8988T (cell line): Measurements from ENCODE around the gene ACAD9.
"Not testable (repeated sequence)": the region's sequence is repeated elsewhere in the genome, so short reads cannot be mapped to it uniquely, and the experiment has no call there.

Source experiments
- DNase-seq: peaks from one replicate; pipeline ENCODE4 v3.0.0; 2011

Gene ACAD9

DNA sequence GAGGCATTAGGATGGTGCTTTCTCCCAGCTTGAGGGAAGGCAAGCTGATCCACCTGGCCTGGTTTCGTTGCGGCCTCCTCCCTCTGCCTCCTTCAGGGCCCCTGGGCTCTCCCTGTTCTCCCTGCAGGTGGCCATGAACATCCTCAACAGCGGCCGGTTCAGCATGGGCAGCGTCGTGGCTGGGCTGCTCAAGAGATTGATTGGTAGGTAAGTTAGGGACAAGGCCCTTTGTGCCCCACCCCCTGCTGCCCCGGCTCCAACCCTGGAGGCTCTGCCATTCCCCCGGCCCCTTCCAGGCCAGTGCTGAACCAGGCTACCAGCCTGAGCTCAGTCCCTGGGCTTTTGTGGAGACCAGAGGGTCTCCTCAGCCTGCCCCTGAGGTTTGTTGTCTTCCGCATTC is 23.0 kb downstream of the ACAD9 start:
- no peak for DNase-seq

- no peak for DNase-seq
These were observed 24.1 kb downstream of the ACAD9 start for GRCh38 chr3:128903501-128903900.

- no peak for DNase-seq
These were observed 26.8 kb downstream of the ACAD9 start for GRCh38 chr3:128906031-128906803.

- DNase-seq, result no peak
These were observed 27.5 kb downstream of the ACAD9 start for GRCh38 chr3:128906804-128907525.

DNA sequence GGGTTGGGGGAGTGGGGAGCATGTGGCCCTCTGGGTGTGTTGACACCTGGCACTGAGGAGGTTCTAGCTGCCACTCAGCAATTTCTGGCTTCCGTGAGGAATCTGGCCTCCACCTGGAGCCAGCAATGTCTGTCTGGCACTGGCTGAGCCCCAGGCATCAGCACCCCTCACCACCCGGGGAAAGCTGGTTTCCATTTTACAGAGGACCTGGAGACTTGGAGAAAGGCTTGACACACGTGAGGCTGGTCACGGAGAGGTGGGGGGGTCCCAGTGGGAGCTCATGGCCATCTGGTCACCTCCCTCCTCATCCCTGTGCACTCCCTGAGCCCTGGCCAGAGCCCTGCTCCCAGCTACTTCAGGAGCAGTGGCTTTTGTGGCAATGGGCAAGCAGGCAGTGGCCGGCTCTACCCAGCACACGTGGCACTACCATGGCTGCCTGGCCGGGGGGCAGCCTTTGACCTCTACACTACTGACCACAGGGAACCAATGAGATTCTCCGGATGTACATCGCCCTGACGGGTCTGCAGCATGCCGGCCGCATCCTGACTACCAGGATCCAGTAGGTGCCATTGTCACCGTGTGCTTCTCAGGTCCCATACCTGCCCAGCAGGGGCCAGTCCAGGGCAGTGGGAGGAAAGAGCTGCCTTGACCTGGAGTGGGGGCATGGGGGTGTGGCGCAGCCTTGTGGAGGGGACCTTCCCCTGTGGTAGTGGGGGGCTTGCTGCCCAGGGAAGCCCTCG is 28.5 kb downstream of the ACAD9 start:
- no peak for DNase-seq

DNA sequence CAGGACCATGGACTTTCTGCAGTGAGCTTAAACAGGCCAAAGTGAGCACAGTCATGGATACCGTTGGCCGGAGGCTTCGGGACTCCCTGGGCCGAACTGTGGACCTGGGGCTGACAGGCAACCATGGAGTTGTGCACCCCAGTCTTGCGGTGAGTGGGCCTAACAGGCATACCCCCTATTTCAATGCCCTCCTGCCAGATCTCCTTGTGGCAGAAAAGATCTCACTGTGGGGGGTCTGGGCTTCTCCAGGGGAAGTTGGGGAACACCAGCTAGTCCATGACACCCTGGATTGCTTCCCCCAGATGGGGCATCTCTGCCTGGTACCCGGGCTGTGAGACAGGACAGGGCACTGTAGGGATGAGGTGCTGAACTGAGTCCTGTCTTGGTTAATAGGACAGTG is 29.5 kb downstream of the ACAD9 start:
- DNase-seq, result no peak

GRCh38 chr3:128910006-128910405 is 30.6 kb downstream of the ACAD9 start:
- no peak for DNase-seq

- DNase-seq, result no peak
These were observed 32.5 kb downstream of the ACAD9 start for GRCh38 chr3:128911911-128912310.

- DNase-seq, result no peak
These were observed 35.7 kb downstream of the ACAD9 start for GRCh38 chr3:128914966-128915645.

DNA sequence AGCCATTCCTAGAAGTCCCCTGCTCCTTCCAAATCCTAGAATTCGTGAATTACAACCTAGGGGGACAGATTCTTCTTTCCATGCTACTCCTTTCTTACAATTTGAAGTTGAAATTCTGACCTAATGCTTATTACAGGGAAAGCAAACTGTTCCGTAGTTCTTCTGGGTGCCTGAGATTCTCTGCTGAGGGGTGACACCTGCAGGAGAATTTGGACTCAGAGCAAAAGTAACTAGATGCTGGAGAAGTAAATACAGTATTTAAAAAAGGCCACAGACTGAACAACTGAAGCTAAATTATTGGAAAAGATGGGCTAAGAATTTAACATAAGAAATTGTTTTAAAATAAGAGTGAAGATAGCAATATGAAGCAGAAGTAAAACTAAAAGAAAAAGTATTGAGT is 37.9 kb downstream of the ACAD9 start:
- DNase-seq, result no peak

GRCh38 chr3:128919988-128920387 is 40.6 kb downstream of the ACAD9 start:
- DNase-seq, result no peak

- no peak for DNase-seq
These were observed 43.5 kb downstream of the ACAD9 start for GRCh38 chr3:128922804-128923459.

- DNase-seq, result no peak
These were observed 44.2 kb downstream of the ACAD9 start for GRCh38 chr3:128923576-128923975.

DNA sequence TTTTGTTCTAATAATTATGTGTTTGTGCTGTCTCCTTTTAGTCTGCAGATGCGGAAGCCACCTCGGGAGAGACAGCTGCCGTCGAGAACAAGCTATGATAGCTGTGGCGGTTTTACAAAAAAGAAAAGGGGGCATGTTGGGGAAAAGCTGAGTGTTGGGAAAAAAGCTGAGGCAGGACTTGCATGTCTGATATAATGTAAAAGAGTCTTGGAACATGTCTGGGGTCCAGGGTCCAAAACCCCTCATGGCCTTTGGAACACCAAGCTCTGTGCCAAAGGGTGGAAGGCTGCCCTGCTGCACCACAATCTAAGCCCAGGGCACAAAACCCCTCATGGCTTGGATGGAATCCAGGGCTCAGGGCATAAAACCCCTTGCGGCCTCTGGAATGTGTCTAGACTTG is 44.6 kb downstream of the ACAD9 start:
- DNase-seq, result not testable (repeated sequence)

GRCh38 chr3:128929364-128929763 is 49.9 kb downstream of the ACAD9 start:
- DNase-seq, result no peak

GRCh38 chr3:128931046-128931445 is 51.6 kb downstream of the ACAD9 start:
- DNase-seq, result no peak

- no peak for DNase-seq
These were observed 53.2 kb downstream of the ACAD9 start for GRCh38 chr3:128932516-128933212.

GRCh38 chr3:128933213-128933921 is 53.9 kb downstream of the ACAD9 start:
- no peak for DNase-seq

DNA sequence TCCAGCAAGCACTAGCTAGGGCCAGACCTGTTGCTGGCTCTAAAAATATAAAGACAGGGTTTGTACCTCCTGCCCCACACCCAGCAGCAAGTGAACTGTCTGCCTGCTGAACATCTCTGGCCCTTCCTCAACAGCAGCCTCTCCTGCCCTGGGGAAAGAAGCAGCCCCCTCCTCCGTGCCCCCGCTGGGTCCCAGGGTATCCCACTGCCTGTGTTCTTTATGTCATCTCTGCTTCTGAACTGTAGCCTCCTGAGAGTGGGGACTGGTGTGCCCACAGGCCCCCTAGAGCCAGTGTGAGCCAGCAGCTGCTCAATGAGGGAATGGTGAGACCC is 54.5 kb downstream of the ACAD9 start:
- no peak for DNase-seq

DNA sequence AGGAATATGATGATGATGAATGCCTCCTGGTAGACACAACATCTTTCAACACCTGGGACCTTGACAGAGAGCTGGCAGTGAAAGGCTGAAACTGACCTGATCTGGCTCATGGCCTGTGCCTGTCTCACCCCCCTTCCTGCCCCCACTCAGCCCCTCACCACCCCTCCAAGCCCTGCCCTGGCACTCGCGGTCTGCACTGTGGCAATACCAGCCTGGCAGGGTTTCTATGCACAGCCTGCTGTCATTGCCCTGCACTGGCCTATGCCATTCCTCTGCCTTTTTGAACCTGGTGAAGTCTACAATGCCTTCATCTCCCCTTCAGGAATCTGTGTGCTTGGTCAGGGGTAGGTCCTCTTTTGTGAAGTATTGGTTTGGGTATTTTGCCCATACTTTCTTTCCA is 56.5 kb downstream of the ACAD9 start:
- DNase-seq, result no peak

GRCh38 chr3:128936341-128936740 is 56.9 kb downstream of the ACAD9 start:
- no peak for DNase-seq

- no peak for DNase-seq
These were observed 60.8 kb downstream of the ACAD9 start for GRCh38 chr3:128940252-128940651.
